ENCODE results near the gene OR5H2.
"Not testable (repeated sequence)": the region's sequence is repeated elsewhere in the genome, so short reads cannot be mapped to it uniquely, and the experiment has no call there.

OR5H2 gene

DNA sequence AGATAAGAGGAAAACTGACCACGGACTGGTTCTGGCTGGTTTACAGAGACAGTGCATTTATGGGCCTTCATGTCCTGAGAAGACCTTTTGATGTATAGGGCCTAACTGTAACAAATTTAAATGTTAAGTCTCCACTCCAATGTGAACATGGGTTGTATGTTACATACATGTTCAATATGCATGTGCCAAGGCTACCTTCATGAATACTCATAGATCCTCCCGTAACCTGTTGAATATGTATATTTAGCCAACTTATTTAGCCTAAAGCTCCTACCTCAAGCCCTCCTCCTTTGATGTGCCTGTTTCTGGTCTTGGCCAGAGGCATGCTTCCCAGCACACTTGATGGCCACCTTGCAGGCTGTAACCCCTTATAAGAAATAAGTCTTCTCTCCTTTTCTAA is at the start of gene OR5H2:
Gene OR5H2 (plus strand): TSS at position 301 of the 400 bp plus-strand sequence. CDS start 398 bp downstream, outside the sequence.
- DNase-seq (ENCODE audit: low read depth in 1 of 2, low spot score in 1 of 2): no peak

DNA sequence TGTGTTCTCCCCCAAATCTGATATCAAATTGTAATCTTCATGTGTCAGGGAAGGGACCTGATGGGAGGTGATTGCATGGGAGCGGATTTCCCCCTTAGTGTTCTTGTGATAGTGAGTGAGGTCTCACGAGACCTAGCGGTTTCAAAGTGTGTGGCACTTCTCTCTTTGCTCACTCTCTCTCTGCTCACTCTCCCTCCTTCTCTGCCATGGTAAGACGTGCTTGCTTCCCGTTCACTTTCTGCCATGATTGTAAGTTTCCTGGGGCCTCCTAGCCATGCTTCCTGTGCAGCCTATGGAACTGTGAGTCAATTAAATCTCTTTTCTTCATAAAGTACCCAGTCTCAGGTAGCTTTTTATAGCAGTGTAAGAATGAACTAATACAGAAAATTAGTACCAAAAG is 48.8 kb upstream of the OR5H2 start:
- no peak for DNase-seq (ENCODE audit: low read depth in 1 of 2, low spot score in 1 of 2)

DNA sequence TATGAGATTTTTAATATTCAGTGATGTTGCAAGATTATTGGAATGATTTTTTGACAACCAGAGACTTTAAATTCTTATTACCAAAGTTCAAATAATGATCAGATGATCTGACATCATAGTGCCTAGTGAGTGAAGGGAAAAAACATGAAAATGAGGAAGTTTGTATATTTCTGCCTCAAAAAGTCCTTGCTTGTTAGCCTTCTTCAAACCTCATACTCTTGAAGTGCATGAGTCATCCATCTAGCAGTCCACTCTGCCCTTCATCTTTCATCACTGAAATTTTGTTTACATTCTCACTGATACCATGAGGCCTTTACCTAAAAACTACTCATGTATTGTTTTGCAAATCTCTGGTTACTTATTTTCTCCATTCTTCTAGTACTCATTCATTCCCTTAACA is 42.2 kb upstream of the OR5H2 start:
- DNase-seq (ENCODE audit: low read depth in 1 of 2, low spot score in 1 of 2): no peak

DNA sequence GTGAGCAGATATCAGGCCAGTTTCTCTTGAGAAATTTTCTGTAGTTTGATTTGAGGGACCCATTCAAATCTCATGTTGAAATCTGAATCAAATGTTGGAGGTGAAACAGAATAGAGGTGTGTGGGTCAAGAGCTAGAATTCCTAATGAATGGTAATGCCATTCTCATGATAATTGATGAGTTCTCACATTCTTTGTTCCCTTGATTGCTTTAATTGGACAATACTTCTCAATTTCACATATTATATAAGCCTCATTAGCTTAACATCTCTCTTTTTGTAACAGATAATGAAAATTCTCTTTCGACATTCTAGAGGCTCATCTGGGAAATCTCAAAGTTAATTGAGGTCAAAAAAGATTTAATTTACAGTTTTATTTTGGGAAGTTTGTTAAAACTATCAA is 40.1 kb upstream of the OR5H2 start:
- no peak for DNase-seq (ENCODE audit: low read depth in 1 of 2, low spot score in 1 of 2)

DNA sequence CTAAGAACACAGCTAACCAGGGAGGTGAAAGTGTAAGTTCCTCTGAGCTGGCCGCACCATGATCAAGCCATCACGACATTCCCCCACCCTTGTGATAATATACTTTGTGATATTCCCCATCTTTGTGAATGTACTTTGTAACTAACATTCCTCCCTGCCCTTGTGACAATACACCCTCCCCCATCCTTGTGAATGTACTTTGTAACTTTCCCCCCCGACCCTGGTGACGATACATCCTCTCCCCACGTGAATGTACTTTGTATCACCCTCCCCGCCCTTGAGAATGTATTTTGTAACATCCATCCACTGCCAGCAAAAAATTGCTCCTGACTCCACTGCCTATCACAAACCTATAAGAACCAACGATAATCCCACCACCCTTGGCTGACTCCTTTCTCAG is 38.5 kb upstream of the OR5H2 start:
- no peak for DNase-seq (ENCODE audit: low read depth in 1 of 2, low spot score in 1 of 2)

DNA sequence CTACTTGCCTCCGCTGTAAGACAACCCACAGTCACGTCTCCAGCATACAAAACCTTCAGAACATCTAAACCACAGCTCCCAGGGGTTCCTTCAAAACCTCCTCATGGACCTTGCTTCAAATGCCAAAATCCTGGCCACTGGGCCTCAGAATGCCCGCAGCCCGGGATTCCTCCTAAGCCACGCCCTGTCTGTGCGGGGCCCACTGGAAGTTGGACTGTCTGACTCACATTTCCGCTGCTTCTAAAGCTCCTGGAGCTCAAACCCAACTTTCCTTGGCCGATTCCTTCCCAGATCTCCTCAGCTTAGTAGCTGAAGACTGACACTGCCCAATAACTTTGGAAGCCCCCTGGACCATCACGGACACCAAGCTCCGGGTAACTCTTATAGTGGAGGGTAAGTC is 36.2 kb upstream of the OR5H2 start:
- no peak for DNase-seq (ENCODE audit: low read depth in 1 of 2, low spot score in 1 of 2)

DNA sequence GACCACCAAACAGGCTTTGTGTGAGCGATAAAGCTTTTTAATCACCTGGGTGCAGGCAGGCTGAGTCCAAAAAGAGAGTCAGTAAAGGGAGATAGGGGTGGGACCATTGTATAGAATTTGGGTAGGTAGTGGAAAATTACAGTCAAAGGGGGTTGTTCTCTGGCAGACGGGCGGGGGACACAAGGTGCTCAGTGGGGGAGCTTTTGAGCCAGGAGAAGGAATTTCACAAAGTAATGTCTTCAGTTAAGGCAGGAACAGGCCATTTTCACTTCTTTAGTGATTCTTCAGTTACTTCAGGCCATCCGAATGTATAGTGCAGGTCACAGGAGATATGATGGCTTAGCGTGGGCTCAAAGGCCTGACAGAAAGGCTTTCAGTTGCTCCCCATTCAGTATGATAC is 26.3 kb upstream of the OR5H2 start:
- not testable (repeated sequence) for DNase-seq (ENCODE audit: low read depth in 1 of 2, low spot score in 1 of 2)

DNA sequence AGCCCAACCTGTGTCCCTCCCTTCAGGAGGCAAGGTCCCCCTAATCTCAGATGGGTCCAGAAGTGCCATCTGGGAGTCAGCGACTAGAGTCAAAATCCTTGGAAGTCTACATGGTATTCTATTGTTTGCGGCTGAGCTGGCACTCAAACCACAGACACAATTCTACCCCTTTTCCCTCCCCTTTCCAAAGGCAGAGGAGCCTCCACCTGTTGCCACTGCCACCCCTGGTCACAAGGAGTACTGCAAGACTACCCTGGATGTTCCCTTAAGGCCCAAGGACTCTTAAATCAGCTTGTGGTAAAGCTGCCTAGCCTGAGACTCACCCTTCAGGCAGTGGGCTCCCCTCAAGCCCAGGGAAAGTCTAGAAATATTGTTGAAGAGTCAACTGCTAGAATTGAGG is 22.6 kb upstream of the OR5H2 start:
- DNase-seq (ENCODE audit: low read depth in 1 of 2, low spot score in 1 of 2): no peak

DNA sequence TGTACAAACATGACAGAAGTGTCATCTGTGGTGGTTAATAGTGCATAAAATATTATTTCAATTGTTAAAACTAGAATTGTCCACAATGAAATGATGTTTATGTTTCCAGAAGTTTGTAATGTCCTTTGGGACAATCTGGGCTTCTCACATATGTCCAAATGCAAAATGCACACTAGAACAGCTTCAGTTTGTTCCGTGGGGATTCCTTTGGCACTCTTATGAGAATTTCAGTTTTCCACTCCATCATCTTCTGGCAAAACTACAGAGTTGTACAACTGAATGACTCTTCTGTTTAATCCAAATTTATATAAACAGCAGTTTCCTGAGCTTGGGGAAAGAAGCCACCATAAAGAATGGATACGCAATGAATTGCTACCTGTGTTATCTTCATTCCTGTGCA is 20.3 kb upstream of the OR5H2 start:
- no peak for DNase-seq (ENCODE audit: low read depth in 1 of 2, low spot score in 1 of 2)

DNA sequence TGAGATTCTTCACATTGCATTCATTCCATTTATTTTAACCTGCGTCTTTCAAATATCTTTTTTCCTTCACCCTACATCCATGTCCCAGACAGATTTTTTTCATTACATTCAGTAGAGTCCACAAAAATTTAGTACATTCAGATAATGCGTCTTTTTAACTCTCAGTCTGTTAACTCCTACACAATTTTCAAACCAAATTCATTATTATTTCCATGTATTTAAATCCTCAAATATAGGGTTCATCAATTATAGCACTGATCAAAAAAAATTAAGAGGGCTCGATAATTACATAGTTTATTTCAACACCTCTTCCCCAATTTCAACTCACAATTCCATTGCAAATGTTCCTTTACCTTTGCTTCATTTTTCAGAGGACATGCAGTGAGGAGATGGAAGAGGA is 18.4 kb upstream of the OR5H2 start, which contains the start of gene OR5H6:
Gene OR5H6 (plus strand): TSS at position 301 of the 400 bp plus-strand sequence. CDS start 89 bp downstream, at position 390.
- DNase-seq (ENCODE audit: low read depth in 1 of 2, low spot score in 1 of 2): no peak

DNA sequence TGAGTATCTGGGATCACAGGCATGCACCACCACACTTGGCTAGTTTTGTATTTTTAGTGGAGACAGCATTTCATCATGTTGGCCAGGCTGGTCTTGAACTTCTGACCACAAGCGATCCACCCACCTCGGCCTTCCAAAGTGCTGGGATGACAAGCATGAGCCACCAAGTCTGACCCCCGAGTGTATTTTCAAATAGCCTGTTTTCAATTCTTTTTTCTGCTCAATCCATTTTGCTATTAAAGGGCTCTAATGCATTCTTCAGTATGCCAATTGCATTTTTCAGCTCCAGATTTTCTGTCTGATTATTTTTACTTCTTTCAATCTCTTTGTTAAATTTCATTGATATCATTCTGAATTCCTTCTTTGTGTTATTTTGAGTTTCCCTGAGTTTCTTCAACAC is 12.5 kb upstream of the OR5H2 start:
- DNase-seq (ENCODE audit: low read depth in 1 of 2, low spot score in 1 of 2): no peak

DNA sequence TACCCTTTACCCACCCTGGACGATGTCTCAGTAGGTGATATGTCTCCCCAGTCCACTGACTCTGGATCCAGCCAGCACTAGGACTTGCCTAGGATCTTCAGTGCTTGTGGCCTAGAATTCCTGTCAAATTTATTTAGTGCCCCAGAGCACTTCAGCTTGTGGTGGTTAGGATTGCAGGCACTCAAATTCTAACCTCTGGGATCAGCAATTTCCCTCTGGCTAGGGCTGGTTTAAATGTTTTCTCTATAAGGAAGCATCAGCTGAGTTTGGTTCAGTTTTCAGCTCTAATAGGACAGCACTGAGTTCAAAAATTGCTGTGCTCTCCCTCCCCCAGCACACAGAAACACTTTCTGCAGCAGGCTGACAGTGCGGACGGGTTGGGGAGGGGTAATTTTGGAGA is 10.2 kb upstream of the OR5H2 start:
- no peak for DNase-seq (ENCODE audit: low read depth in 1 of 2, low spot score in 1 of 2)

DNA sequence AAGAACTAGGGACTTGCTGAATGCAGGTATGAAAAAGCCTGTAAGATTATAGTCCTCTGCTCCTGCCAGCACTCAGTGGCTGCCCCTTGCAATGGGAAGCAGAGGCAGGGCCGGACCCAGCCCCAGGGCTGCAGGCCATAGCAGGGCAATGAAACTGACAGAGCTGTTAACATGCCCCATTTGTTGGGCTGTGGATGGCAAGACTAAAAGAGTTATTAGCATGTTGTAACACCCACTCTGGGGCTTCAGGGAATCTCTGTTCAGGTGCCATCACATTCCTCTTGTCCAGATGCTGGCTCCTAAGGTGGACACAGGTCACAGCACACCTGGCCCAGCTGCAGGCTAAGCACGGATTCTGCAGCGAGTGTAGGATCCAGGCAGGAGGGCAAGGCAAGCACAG is 7.4 kb upstream of the OR5H2 start:
- DNase-seq (ENCODE audit: low read depth in 1 of 2, low spot score in 1 of 2): no peak

DNA sequence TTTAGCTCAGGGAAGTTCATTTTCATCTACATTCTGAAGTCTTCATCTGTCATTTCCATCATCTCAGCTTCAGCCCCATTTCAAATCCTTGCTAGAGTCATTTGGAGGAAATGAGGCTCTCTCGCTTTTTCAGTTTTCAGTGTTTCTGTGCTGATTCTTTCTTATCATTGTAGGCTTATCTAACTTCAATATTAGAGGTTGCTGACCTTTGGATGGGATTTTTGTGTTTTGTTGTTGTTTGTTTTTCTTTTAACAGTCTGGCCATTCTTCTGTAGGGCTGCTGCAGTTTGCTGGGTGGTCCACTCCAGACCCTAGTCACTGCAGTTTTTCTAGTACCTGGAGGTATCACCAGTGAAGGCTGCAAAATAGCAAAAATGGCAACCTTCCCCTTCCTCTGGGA is 8.6 kb downstream of the OR5H2 start:
- no peak for DNase-seq (ENCODE audit: low read depth in 1 of 2, low spot score in 1 of 2)

DNA sequence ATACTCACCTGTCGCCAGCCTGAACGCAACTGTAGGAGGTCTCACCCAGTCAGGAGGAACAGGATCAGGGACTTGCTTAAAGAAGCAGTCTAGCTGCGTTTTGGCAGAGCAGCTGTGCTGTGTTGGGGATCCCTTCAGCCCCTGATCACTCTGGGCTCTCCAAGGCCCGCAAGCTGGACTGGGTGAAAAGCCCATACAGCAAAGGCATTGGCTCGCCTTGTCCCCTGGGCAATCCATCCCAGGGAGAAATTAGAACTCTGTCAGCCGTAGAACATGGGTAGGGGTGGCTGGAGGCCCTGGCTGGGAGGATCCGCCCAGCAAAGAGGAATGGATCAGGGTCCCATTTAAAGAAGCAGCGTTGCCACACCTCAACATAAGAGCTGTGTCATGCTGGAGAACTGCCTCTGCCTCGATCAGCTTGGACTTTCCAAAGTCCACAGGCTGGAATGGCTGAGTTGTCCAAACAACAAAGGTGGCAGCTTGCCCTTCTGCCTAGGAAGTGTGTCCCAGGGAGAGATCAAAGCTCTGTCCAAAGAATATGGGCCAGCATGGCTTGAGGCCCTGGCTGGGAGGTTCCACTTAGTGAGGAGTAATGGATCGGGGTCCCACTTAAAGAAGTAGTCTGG is 9.1 kb downstream of the OR5H2 start:
- DNase-seq (ENCODE audit: low read depth in 1 of 2, low spot score in 1 of 2): no peak

DNA sequence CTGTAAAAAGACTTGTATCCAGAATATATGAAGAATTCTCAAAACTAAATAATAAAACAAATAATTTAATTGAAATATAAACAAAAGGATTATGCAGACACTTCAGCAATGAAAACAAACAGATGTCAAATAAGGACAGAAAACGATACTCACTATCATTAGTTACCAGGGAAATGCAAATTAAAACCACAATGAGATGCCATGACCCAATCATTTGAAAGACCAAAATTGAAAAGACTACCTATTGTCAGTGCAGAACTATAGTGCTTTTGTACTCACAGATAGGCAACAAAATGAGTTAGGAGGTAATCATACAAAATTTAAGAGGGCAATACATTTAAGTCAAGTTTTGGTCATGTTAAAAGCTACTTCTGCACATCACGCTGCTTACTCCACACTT is 39.8 kb downstream of the OR5H2 start:
- DNase-seq (ENCODE audit: low read depth in 1 of 2, low spot score in 1 of 2): no peak

DNA sequence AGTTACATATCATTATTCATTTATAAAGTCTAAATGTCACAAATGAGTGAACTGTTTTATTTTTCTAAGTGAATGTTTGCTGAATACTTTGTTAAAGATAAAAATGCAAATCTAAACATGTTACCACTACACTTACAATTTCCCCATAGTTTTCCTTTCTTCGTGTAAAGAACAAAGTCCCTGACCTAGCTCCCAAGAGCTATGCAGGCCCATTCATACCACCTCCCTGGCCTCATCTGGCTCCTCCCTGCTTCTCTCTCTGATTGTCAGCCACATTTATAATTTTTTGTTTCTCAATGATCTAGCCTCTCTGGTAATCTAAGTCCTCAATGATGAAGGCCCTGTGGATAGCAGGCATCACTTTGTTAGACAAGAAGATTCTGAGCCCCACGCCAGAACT is 40.4 kb downstream of the OR5H2 start:
- no peak for DNase-seq (ENCODE audit: low read depth in 1 of 2, low spot score in 1 of 2)

DNA sequence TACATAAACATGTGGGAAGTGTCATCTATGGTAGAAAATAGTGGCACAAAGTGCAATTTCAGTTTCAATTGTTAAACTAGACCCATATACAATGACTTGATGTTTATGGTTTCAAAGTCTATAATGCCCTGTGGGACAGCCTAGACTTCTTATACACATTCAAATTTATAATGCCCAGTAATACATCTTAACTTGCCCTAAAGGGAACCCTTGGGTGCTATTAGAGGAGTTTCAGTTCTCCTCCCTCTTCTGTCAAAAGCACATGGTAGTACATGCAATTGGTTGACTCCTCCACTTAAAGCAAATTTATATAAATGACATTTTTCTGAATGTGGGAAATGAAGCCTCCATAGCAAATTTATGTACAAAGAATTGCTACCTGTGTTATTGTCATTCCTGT is 41.1 kb downstream of the OR5H2 start:
- DNase-seq (ENCODE audit: low read depth in 1 of 2, low spot score in 1 of 2): no peak

DNA sequence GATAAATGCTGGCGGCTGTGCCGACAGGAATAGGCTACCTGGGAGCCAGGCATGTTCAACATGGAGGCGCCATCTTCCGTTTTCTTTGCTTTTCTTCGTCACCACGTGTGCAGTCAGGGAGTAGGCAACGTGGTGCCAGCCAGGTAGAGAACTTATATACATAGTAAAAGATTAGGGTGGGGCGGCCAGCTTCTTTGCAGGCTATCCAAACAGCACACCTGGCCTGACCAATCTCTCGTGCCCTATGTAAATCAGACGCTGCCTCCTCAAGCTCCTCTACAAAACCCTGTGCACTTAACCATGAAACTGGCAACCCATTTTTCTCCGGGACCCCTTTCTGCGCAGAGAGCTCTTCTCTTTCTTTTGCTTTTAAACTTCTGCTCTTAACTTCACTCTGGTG is 42.8 kb downstream of the OR5H2 start:
- DNase-seq (ENCODE audit: low read depth in 1 of 2, low spot score in 1 of 2): no peak

DNA sequence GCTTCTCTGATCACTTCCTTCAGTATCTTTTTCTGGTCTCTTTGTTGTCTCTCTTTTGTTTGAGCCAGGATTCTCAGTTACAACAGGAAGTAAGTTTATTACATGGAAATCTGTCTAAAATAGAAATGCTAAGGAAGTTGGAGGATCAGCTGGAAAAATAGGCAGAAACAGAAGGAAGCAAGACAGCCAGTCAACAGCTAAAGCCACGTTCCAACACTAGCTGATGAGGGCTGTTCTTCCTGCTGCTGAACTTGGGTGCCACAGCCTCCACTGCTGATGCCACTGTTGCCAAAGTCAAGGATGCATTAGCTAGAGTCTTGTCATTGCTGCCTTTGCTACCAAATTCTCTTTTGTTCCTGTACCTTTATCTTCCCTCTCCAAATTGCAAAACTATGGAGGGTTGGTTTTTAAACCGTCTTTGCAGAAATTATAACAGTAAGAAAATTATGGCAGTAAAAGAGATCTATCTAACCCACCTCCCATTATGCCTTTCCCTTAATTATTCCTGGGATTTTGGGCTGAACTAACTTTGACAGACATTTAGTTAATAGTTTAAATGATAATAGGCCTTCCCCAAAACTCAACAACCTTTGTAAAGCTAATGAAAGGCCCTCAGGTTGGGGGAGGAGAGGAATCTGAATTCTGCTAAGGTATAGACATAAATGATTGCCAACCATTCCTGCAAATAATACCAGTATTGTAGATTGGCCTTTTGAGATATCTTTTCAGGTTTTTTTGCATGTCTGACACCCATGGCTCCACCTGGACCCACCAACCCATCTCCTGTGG is 44.0 kb downstream of the OR5H2 start:
- DNase-seq (ENCODE audit: low read depth in 1 of 2, low spot score in 1 of 2): no peak

DNA sequence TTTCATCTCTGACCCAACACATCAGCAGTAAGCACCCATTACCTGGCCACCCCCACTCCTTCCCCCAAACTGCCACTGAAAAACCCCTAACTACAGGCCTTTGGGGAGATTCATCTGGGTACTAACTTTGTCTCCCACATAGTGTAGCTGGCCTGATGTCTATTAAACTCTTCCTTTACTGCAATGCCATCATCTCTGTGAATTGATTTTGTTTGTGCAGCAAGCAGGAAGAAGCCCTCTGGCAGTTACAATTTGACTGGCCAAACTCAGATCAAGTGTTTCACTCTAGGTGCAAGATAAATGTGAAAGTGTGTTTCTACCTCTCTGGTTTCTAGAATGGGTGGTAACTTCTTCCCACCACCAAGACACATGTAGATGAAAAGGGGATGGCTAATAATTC is 44.6 kb downstream of the OR5H2 start:
- no peak for DNase-seq (ENCODE audit: low read depth in 1 of 2, low spot score in 1 of 2)

DNA sequence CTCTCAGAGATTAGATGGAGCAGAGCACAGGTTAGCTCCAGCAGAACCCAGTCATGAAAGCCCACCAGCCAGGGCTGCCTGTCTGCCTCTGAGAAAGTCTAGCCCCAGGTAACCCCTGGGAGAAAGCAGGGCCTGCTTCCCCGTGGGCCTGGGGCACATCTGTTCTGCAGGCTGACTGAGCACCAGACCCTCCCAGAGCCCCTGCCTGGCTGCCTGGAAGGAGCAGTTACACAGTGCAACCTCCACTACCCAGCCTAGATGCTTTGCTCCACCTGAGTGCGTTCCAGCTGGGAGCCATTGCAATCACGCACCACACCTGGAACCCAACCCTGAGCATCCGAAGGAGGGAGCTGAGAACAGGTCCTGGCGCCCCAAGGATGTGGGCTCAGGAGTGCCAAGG is 46.6 kb downstream of the OR5H2 start:
- DNase-seq (ENCODE audit: low read depth in 1 of 2, low spot score in 1 of 2): no peak
